NK-92 treated with Interleukin-12 subunit alpha and Interleukin-12 subunit beta, amount 100 ng/mL, for 24 hours (cell line): ENCODE measurements around the gene ZNF547.
A peak's percentile ranks its signal among the peaks of the same experiment; 100 is the strongest.

Experiments
- DNase-seq: peaks from one replicate; lab custom pipeline; 2025; lab: John Stamatoyannopoulos, UW

ZNF547 gene

DNA sequence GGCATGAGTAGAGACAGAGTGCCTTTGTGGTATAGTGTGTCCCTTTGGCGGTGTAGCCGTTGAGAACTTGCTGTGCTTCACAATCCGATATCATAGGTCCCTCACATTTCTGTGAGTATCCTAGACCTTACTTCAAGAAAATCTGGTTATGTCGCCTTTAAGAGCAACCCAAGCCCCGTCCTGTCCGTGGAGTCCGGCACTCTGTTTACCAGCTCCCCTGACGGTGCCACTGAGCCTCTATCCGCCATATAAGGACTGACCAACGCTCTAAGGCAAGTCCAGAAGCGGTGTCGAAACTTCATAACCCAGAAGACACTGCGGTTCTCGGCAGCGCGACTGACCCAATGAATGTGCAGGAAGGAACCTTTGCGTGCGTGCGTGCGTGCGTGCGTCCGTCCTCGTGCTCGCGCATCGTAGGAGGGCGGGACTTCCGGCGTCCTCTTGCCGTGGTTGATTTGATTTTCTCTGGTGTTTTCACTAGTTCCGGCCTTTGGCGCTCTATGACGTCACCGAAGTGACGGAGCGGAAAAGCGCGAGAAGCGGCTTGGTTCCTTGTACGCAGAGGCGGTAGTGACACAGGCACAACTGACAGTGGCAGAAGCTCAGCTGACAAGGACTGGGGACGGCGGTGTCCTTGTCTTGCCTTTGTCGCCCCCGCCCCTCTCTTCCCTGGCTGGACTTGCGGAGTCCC, at the start of gene ZNF547, which contains the start of gene TRAPPC2B:
ZNF547 (plus strand) TSS at position 555 of the 691 bp plus-strand sequence. CDS start 5,005 bp downstream, outside the sequence.
TRAPPC2B (plus strand) TSS at position 555 of the 691 bp plus-strand sequence. CDS start 1,283 bp downstream, outside the sequence.
- DNase-seq: peak; percentile 95

DNA sequence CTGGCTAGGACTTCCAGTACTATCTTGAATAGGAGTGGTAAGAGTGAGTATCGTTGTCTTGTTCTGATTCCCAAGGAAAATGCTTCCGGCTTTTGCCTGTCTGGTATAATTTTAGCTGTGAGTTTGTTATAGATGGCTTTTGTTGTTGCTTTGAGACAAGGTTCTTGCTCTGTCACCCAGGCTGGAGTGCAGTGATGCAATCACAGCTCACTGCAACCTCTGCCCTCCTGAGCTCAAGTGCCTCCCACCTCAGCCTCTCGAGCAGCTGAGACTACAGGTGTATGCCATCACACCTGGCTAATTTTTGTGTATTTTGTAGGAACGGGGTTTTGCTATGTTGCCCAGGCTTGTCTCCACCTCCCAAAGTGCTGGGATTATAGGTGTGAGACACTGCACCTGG, 49.2 kb upstream of the ZNF547 start:
- DNase-seq: no peak

DNA sequence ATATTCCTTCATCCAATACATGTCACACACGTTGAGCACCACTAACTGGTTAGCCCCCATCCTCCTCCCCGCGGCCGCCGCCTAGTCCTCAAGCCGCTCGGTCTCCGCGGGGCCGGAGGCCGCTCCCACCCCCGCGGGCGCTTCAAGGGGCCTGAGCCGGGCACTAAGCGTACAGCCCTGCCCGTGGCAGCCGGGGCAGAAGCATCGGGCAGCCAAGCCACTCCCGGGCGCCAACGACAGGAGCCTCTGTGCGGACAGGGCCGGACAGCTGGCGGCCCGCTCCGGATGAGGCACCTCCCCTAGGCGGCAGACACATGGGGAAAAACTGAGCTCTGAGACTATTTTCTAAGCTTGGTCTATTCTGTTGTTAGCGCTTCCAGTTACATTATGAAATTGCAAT, 45.8 kb upstream of the ZNF547 start:
- DNase-seq: no peak

DNA sequence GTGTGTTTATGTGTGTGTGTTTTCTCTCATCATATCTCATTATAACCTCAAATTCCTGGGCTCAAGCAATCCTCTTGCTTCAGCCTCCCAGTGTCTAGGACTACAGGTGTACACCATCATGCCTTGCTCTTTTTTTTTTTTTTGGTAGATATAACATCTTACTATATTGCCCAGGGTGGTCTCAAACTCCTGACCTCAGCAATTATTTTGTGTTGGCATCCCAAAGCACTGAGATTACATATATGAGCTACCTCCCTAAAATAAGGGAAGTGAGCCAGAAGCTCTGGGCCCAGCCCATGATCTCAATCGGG, 43.5 kb upstream of the ZNF547 start:
- DNase-seq: no peak

DNA sequence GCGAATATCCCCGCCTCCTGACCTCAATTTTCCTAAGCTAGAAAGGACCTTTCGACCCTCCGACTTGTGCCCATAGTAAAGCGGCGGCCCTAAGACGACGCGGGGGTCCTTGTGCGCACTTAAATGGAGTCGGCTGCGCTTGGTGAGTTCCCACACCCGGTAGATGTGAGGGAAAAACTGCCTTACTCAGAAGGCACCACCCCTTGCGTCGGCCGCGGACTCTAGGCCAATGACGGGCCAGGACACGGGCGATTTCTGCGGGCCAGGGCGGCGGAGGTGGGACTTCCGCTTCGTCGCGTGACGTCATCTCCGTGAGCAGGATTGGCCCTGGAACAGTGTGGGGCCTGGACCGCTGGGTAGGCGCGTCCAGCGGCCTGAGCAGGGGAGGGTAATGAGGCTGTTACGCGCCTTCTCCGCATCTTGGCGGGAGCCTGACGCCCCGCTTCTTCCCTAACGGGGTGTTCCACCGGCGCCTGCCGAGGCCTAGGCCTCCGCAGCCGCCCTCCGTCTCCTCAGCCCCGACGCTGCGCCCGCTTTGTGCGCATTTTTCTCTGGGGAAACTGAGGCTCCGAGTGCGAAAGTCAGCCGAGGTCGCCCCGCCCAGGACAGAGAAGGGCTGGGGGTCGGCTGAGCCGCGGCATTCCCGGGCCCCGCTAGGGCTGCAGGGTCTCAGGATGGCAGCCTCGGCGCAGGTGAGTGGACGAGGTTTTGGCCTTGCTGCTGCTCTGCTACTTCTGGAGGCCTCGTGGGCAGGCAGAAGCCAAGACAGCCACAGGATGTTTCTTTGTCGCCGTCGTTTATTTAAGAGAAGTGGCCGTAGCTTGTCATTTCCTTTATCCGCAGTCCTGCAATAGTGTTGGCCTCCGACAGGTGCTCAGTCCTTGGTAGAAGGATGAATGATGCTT, 42.9 kb upstream of the ZNF547 start, which contains the start of gene ZNF543:
ZNF543 (plus strand) TSS at position 293 of the 905 bp plus-strand sequence; CDS start at position 675, 382 bp downstream.
- peak; percentile 88 for DNase-seq

DNA sequence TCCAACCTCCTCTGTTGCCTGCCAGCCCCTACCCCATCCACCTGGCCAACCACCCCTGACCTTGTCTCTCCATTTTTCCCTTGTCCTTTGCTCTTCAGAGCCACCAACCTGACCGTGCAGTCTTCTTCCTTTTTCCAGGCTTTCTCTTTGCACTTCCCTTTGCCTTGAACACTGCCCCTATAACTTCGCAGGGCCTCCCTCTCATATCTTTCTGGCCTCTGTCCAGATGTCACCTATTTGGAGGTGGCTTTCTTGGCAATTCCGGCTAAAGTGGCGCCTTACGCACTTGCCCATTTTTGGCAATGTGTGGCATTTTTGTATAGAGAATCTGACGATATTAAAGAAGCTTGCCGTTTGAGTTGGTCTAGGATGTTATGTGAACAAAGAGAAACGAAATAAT, 42.2 kb upstream of the ZNF547 start:
- no peak for DNase-seq

DNA sequence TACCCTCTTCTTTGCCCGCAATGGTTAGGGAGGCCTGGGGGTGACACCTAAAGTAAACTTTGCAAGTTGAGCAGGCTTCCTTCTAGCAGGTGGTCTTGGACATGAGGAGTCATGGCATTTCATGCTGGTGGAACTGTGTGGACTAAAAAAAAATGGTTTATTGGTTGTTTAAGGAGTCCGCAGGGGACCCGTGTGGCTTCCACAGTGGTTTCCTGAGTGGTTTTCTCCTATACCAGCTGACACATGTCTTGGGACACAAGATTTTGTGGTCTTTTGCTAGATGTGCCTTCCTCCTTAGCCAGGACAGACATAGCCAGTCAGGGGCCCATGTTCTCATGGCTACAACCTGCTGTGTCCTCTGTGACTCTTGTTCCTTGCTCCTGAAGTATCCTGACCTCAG, 41.6 kb upstream of the ZNF547 start:
- DNase-seq: no peak

DNA sequence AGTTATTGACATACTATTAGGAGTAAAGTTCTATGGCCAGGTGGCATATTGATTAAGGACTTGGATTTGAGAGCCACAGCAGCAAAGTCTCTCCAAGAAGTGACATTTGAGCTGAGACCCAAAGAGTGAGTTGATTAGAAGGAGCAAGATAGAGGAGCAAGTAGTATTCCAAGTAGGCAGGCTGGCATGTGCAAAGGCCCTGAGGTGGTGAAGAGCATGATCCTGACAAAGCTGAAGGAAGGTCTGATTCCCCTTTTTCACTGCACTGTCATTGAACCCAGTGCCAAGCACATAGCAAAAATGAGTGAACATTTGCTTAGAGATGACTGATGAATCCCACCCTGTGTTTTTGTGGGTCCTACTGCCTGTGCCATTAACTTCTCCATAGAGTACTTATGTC, 38.4 kb upstream of the ZNF547 start:
- DNase-seq: no peak

DNA sequence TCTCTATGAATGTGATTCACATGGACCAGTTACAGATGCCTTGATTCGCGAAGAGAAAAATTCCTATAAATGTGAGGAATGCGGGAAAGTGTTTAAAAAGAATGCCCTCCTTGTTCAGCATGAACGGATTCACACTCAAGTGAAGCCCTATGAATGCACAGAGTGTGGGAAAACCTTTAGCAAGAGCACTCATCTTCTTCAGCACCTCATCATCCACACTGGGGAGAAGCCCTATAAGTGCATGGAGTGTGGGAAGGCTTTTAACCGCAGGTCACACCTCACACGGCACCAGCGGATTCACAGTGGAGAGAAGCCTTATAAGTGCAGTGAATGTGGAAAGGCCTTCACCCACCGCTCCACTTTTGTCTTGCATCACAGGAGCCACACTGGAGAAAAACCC, 35.4 kb upstream of the ZNF547 start:
- no peak for DNase-seq

DNA sequence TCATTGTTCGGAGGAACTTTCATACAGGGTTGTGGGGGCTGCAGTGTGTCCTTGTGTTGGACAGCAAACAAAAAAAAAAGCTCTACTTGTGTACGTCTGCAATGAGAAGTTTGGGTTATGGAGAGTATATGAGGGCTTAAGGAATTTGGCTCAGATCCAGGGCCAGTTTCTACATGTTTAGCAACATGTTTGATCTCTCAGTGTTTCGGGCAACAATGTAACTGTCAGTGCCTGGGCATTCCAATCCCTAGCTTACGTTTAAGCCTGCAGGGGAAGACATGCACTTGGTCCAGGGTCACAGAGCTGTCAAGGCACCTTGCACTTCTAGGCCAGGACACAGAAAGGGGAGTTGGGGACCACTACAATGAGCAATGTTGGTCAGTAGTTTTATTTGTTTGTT, 29.2 kb upstream of the ZNF547 start:
- no peak for DNase-seq

DNA sequence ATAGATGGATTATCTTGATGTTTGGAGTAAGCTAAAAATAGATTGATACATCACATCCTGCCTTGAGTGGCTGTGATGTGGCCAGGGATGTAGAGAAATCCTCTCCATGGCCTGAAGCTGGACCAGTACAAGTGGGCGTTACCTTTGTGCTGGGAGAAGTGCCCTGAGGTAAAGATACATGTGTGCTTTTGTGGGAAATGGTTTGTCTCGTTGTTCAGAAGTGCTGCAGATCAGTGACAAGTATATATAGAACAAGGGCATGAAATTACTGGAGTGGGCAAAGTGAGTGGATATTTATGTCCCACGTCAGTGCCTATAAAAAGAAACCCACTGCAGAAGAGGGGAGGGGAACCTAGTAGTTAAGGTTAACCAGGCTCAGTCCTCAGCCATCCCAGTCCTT, 24.5 kb upstream of the ZNF547 start:
- DNase-seq: no peak

DNA sequence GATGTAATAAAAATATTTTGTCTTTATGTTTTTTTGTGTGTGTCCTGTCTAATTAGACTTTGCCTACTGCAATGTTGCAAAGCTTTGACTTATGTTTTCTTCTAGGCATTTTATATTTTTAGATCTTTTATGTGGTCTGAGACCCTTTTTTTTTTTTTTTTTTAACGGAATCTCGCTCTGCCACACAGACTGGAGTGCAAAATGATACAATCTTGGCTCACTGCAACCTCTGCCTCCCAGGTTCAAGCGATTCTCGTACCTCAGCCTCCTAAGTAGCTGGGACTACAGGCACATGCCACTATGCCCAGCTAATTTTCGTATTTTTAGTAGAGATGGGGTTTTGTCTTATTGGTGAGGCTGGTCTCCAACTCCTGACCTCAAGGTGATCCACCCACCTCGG, 20.8 kb upstream of the ZNF547 start:
- no peak for DNase-seq

DNA sequence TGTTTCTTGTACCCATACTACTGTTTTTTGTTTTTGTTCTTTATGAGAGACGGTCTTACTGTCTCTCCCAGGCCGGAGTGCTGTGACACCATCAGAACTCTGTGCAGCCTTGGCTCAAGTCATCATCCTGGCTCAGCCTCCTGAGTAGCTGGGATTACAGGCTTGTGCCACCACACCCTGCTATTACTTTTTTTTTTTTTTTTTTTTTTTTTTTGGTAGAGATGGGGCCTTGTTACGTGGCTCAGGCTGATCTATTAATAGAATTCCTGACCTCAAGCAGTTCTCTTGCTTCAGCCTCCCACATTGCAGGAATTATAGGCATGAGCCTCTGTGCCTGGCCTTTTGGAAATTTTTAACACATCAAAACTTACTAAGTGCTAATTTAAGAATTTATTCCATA, 15.2 kb upstream of the ZNF547 start:
- no peak for DNase-seq

DNA sequence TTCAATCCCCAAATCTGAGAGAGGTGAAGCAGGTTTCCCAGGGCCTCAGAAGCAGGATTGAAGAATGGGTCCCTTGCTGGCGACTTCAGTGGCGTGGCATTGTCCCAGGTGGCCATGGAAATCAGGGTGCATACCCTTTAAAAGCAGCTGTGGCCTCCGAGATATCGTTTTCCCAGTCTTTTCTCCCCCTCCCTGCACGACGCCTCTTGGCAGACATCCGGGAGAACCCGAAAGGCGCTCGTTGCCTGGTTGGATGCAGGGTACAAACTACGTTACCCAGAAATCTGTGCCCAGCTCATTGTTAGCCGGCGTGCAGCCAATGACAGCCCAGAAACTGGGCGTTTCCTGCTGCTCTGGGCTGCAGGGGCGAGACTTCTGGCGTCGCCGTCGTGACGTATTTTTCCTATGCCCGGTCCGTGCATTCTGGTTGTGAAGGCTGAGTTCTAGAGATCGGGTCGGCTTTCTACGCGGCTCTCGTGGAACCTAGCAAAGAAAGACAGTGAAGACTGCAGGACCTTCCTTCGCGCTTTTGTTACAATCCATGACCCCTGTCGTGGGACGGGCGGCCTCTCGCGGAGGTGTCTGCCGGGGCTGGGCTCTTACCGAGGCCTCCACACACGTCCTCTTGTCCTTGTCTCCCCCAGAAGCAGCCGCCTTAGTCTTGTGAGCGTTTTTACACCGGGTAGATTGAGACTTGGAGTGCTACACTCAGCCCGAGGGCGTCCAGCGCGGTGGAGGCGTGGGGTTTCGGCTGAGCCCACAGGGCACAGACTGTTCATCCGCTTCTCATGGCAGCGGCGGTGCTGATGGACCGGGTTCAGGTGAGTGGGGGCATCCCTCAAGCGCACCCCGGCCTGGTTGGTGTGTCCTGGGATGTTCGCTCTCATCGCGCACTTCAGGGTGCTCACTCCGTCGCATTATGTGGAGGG, 12.2 kb upstream of the ZNF547 start, which contains the start of gene ZNF304:
ZNF304 (plus strand) TSS at position 395 of the 929 bp plus-strand sequence; CDS start at position 789, 394 bp downstream.
- DNase-seq: peak; percentile 66

DNA sequence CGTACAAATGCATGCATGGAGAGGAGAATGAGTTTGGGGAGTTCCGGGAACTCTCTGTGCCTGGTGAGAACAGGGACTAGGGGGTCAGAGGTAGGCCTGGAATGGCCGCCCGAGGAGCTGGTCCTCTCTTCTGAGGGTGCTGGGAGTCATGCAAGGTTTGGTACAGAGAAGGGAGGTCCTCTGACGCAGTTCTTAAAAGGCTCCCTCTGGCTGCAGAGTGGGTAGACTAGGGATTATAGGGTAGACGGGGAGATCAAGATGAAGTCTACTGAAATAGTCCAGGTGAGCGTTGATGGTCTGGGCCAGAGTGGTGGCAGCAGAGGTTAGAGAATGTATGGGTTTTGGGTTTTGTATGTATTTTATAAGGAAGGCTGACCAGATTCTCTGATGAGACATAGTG, 11.5 kb upstream of the ZNF547 start:
- no peak for DNase-seq

DNA sequence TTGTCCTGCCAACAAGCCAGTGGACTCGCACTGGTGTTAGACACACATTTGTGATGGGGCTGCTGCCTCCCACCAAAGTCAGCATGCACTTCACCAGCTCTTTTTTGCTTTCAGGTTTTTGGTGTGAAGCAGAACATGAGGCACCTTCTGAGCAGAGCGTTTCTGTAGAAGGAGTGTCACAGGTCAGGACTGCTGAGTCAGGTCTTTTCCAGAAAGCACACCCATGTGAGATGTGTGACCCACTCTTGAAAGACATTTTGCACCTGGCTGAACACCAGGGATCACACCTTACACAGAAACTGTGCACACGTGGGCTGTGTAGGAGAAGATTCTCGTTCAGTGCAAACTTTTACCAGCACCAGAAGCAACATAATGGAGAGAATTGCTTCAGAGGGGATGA, 7.4 kb upstream of the ZNF547 start:
- no peak for DNase-seq

DNA sequence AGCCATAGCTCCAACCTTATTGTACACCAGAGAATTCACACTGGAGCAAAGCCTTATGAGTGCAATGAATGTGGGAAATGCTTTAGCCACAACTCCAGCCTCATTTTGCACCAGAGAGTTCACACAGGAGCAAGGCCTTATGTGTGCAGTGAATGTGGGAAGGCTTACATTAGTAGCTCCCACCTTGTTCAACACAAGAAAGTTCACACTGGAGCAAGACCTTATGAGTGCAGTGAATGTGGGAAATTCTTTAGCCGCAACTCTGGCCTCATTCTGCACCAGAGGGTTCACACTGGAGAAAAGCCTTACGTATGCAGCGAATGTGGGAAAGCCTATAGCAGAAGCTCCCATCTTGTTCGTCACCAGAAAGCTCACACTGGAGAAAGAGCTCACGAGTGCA, 5.9 kb upstream of the ZNF547 start:
- no peak for DNase-seq

DNA sequence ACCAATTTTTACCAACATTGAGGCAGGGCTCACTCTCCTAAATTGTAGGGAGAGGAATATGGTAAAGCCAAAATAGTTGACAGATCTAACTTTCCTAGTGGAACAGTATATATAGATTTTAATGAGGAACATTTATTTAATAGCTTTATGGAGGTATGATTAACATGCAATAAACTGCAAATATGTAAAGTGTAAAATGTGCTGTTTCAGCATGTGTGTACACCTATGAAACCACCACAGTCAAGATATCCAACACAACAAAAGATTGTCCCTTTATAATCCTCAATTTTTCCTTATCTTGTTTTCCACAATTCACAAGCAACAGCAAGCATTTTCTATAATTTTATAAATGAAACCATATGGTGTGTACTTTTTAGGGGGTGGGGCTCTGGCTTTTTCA, 4.1 kb upstream of the ZNF547 start:
- DNase-seq: no peak

DNA sequence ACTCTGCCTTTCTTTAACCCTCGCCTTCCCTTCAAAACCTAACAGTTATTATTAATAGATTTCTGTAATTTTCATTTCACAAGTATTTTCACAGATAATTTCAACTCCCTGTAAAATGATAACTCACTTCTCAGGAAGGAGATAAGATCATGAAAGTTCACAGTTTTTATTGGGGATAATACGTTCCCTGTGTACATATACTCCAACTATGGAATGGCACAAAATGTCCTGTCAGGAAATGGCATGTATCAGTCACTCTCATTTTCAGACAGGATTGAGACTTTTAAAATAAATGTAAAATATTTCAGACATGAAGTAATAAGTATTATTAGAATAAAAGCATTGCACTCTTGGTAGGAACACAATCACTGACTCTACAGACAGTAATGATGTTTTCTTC, 932 bp upstream of the ZNF547 start:
- no peak for DNase-seq

DNA sequence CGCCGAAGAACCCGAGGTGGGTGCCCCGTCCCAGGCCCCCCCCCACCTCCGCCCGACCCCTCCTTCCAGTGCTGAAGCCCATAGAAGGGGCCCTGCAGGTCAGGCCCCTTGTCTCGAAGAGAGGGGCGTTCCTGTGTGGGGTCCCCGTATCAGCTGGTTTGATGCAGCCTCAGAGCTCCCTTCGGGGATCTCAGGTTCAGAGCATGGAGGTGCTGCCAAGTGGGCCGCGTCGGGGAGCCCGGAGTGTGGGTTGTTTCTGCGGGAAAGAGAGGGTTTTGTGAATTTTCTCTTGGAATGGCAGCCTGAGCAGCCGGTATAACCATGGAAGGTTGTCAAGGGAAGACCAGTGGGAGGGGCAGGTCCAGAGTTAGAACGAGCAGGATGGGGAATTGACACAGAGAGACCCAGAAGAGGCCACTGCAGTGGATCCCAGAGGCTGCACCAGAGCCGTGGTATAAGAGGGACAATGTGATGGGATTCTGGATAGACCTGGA, 384 bp downstream of the ZNF547 start:
- no peak for DNase-seq

DNA sequence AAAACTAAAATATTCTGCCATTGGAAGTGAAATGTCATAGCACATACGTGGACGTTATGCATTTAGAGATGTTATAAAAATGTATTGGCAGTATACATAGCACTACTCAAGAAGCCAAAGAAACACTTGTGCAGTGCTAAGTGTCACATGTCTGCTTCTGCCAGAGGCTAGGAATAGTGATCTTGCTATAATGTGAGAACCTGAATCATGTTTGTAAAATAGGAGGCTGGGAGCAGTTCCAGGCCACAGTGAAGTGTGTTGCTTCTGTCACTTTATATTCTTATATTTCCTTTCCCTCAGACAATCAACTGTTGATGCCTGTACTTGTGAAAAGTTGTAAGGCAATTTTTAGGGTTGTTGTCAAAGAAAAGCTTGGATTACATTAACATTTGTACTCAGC, 3.4 kb downstream of the ZNF547 start:
- no peak for DNase-seq

DNA sequence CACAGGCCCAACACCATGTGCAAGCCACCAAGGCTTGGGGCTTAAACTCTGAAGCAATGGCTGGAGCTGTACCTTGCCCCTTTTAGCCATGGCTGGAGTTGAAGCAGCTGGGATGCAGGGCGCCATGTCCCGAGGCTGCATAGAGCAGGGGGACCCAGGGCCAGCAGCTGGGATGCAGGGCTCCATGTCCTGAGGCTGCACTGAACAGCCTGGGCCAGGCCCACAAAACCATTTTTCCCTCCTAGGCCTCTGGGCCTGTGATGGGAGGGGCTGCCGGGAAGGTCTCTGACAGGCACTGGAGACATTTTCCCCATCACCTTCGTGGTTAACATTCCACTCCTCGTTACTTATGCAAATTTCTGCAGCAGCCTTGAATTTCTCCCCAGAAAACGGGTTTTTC, 10.8 kb downstream of the ZNF547 start:
- no peak for DNase-seq
